ENCODE results near the gene FAXDC2.
"Not testable (repeated sequence)": the region's sequence is repeated elsewhere in the genome, so short reads cannot be mapped to it uniquely, and the experiment has no call there.

Gene FAXDC2

GRCh38 chr5:154841273-154841661 is 9.1 kb downstream of the FAXDC2 start:
- no peak overlapping the region for H3K4me3 ChIP-seq (ENCODE audit: control insufficient read depth, low read depth, low read length)
- TF ChIP-seq CTCF (IDR thresholded peaks at IDR 0.05; ENCODE audit: control insufficient read depth, insufficient read depth, low read depth, low read length, missing control alignments), result no peak
- no peak for DNase-seq (ENCODE audit: low read depth)

GRCh38 chr5:154840435-154841272 is 9.7 kb downstream of the FAXDC2 start:
- H3K4me3 ChIP-seq (ENCODE audit: control insufficient read depth, low read depth, low read length), result no peak overlapping the region
- DNase-seq (ENCODE audit: low read depth), result no peak
- no peak for TF ChIP-seq CTCF (IDR thresholded peaks at IDR 0.05; ENCODE audit: control insufficient read depth, insufficient read depth, low read depth, low read length, missing control alignments)

- no peak for TF ChIP-seq CTCF (IDR thresholded peaks at IDR 0.05; ENCODE audit: control insufficient read depth, insufficient read depth, low read depth, low read length, missing control alignments)
- H3K4me3 ChIP-seq (ENCODE audit: control insufficient read depth, low read depth, low read length), result no peak overlapping the region
Measured at GRCh38 chr5:154837009-154837901, 13.1 kb downstream of the FAXDC2 start.

GRCh38 chr5:154836225-154836624 is 14.2 kb downstream of the FAXDC2 start:
- DNase-seq (ENCODE audit: low read depth), result no peak
- no peak overlapping the region for H3K4me3 ChIP-seq (ENCODE audit: control insufficient read depth, low read depth, low read length)
- no peak for TF ChIP-seq CTCF (IDR thresholded peaks at IDR 0.05; ENCODE audit: control insufficient read depth, insufficient read depth, low read depth, low read length, missing control alignments)

More at GRCh38 chr5:154837009-154837901, 13.1 kb downstream of the FAXDC2 start:
- no peak for DNase-seq (ENCODE audit: low read depth)

GRCh38 chr5:154835701-154836052 is 14.7 kb downstream of the FAXDC2 start:
- not testable (repeated sequence) for DNase-seq (ENCODE audit: low read depth); H3K4me3 ChIP-seq (ENCODE audit: control insufficient read depth, low read depth, low read length)

- no peak for DNase-seq (ENCODE audit: low read depth)
- no peak overlapping the region for H3K4me3 ChIP-seq (ENCODE audit: control insufficient read depth, low read depth, low read length)
- TF ChIP-seq CTCF (IDR thresholded peaks at IDR 0.05; ENCODE audit: control insufficient read depth, insufficient read depth, low read depth, low read length, missing control alignments), result no peak
Measured at GRCh38 chr5:154834053-154834452, 16.4 kb downstream of the FAXDC2 start.

GRCh38 chr5:154832804-154833203 is 17.6 kb downstream of the FAXDC2 start:
- not testable (repeated sequence) for DNase-seq (ENCODE audit: low read depth); H3K4me3 ChIP-seq (ENCODE audit: control insufficient read depth, low read depth, low read length)

Data from AG09309 (cell line).